HUES6 (cell line): ENCODE measurements around the gene CBX3.

Source experiments
- H3K27ac ChIP-seq: 2 replicates; pipeline ENCODE4 v1.7.0; 2013; ENCODE audit warnings: low read depth, mild to moderate bottlenecking, low read length, inconsistent platforms
- H3K27me3 ChIP-seq: 2 replicates; pipeline ENCODE4 v1.6.1; 2013; ENCODE audit warnings: low read length; ENCODE audit not compliant: control insufficient read depth, insufficient read depth
- H3K36me3 ChIP-seq: 2 replicates; pipeline ENCODE4 v1.6.1; 2013; ENCODE audit warnings: low read length; ENCODE audit not compliant: control insufficient read depth, insufficient read depth
- H3K4me1 ChIP-seq: 2 replicates; pipeline ENCODE4 v1.6.1; 2013; ENCODE audit warnings: low read length; ENCODE audit not compliant: control insufficient read depth, insufficient read depth
- H3K4me3 ChIP-seq: 2 replicates; pipeline ENCODE4 v1.5.1; 2013; ENCODE audit warnings: low read depth, low read length
- H3K9ac ChIP-seq: one replicate; pipeline ENCODE4 v1.6.1; 2013; ENCODE audit warnings: mild to moderate bottlenecking, low read length
- H3K9me3 ChIP-seq: 2 replicates; pipeline ENCODE4 v1.6.1; 2013; ENCODE audit warnings: low read depth, low read length; ENCODE audit not compliant: control insufficient read depth, insufficient read depth

Gene CBX3

DNA sequence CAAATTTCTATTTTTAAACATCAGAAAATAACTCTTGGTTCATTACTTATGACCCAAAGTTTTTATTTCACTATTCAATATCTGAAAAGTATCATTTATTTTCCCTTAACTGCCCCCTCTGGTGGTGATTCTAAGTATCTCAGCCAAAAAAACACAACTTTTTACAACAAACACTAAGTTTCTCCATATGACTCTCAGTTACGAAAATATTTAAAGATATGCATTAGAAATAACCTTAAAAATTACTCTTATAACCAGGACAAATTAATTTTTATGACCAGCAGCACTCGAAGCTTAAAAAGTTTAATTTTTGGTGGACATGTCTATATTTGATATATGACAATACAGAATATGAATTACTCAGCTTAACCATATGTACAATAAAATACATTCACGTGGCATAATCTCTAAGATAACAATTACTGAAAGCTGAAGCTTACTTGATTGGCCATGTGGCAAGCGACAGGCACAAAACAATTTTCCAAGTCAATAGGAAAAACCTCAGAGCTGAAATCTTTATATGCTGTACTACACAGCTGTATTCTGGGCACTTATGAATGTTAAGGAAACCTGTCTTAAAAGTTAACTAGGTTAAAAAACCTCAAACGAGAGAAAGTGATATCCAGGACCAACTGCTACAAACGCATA, 3.3 kb upstream of the CBX3 start:
- peak overlapping the region; percentile 97 for H3K4me3 ChIP-seq
- peak overlapping the region; percentile 98; the same call in 1 of the 2 replicates for H3K27ac ChIP-seq
- H3K27me3 ChIP-seq: no peaks in the 10 kb centered on the region
- H3K9ac ChIP-seq: peak overlapping the region; percentile 100
- H3K36me3 ChIP-seq: peaks cover 74% of the 10 kb centered on the region
- no peaks in the 10 kb centered on the region for H3K9me3 ChIP-seq
- H3K4me1 ChIP-seq: peaks cover 15% of the 10 kb centered on the region; the same call in 1 of the 2 replicates

DNA sequence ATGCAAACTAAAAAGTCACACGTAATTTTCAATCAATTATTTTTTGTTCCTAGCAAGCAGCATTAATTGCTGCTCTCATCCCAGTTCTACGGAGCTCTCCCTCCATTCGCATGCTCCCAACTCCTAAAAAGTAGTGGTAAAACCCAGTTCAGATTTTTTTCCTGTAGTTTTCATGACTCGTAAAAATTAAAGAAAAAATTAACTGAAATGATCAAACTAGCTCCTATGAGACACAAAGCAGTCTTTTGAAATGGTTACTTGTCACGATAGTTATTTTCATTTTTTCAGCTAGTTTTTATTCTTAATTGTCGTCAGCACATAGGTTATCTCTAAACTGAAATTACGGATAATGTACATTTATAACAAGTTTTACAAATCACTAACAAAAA, 2.8 kb upstream of the CBX3 start:
- H3K27ac ChIP-seq: peak overlapping the region; percentile 98
- peak overlapping the region; percentile 100 for H3K9ac ChIP-seq
- no peaks in the 10 kb centered on the region for H3K9me3 ChIP-seq
- peaks cover 15% of the 10 kb centered on the region; the same call in 1 of the 2 replicates for H3K4me1 ChIP-seq
- peak overlapping the region; percentile 97 for H3K4me3 ChIP-seq
- H3K36me3 ChIP-seq: peaks cover 74% of the 10 kb centered on the region
- no peaks in the 10 kb centered on the region for H3K27me3 ChIP-seq

DNA sequence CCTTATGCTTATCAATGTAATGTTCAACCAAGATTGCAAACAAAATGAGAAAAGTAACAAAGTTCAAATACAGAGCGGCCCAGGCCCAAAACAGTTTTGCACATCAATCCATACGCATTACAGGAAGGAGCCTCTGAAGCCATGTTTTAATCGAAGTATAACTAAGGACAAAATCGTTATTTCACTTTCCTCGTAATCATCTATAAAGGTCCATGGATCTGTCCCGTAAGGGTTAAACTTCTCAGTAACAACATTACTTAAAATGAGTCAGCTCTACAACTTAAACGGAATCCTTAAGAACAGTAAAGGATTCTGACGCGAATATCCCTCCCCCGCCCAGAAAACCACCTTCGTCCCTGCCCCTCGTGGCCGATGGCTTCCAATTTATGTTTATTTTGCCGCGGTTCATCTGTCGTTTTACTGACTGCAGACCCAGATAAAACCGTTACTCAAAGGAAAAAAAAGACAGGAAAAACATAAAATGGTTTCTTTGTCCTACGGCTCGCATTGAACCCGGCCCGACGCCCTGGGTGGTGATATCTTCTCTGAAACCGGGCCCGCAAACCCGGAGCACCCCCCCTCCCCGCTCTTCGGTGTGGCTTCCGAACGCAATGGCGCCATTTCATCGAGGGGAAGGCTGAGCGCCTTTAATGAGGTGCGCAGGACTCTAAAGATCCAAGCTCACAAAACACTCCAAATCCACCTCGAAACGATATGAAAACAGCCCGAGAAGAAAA, 2.1 kb upstream of the CBX3 start:
- no peaks in the 10 kb centered on the region for H3K27me3 ChIP-seq
- H3K9me3 ChIP-seq: no peaks in the 10 kb centered on the region
- H3K36me3 ChIP-seq: peaks cover 74% of the 10 kb centered on the region
- H3K4me1 ChIP-seq: peaks cover 21% of the 10 kb centered on the region
- H3K4me3 ChIP-seq: peak overlapping the region; percentile 97
- peak overlapping the region; percentile 98 for H3K27ac ChIP-seq
- peak overlapping the region; percentile 100 for H3K9ac ChIP-seq

DNA sequence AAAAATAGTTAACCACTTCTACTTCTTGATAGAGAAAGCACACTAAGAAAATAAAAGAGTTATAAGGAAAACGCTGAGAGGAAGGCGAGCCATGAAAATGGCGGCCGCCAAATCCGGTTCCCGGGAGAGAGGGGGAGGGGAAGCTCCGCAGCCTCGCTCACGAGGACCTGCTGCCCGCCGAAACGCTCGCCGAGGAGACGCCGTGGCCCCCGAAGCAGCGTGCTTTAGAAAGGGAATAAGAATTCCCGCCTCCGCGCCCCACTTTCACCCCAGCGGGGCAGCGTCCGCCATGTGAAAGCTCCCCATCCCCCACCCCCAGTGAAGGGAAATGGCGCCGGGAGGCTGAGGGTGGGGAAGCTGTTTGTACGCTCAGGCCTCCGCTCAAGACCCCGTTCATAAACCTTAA, 1.5 kb upstream of the CBX3 start:
- no peaks in the 10 kb centered on the region for H3K9me3 ChIP-seq
- peak overlapping the region; percentile 100 for H3K9ac ChIP-seq
- H3K36me3 ChIP-seq: peaks cover 69% of the 10 kb centered on the region
- peaks cover 23% of the 10 kb centered on the region for H3K4me1 ChIP-seq
- H3K27ac ChIP-seq: peak overlapping the region; percentile 98
- H3K27me3 ChIP-seq: no peaks in the 10 kb centered on the region
- H3K4me3 ChIP-seq: peak overlapping the region; percentile 97

DNA sequence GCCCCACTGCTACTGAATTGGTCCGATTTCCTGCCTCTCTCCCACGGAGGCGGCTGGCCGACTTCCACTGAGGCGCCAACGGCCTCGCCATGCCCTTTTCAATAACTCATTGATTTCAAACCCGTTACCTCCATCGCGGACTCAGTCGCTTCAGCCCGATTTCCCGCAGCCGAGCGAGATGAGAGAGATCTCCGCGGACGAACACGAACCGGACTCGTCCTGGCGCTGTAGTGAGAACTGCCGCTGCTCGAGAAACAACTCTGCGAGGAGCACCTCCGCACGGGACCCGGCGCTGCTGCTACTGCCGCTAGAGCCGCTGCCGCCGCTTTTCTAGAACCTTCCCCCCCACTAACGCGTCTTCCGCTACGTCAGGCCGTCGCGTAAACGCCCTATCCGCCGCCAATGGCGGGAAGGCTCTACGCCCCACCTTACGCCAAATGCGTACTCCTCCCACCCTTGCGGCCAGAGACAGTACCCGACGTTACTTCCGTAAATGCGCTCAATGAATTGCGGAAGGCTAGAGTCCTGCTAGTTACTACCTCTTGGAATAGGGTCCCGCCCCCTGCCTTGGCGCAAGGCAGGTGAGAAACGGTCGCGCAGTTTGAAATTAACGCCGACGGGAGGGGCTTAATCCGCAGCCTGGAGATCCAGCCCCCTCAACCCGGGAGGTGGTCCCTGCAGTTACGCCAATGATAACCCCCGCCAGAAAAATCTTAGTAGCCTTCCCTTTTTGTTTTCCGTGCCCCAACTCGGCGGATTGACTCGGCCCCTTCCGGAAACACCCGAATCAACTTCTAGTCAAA, 900 bp upstream of the CBX3 start, which contains the start of gene HNRNPA2B1:
Gene HNRNPA2B1, minus strand, starts transcription at position 303 of the 803 bp plus-strand sequence. Its CDS starts 169 bp downstream, at position 134.
- Histone ChIP-seq H3K27ac (peak within 1 kb of the TSS; percentile 99), H3K36me3 (peaks cover 69% of the 10 kb centered on the region), H3K9me3 (no peaks in the 10 kb centered on the region), H3K4me3 (peak within 1 kb of the TSS; percentile 97), H3K27me3 (no peaks in the 10 kb centered on the region), H3K9ac (peak within 1 kb of the TSS; percentile 100), H3K4me1 (peaks cover 22% of the 10 kb centered on the region)

DNA sequence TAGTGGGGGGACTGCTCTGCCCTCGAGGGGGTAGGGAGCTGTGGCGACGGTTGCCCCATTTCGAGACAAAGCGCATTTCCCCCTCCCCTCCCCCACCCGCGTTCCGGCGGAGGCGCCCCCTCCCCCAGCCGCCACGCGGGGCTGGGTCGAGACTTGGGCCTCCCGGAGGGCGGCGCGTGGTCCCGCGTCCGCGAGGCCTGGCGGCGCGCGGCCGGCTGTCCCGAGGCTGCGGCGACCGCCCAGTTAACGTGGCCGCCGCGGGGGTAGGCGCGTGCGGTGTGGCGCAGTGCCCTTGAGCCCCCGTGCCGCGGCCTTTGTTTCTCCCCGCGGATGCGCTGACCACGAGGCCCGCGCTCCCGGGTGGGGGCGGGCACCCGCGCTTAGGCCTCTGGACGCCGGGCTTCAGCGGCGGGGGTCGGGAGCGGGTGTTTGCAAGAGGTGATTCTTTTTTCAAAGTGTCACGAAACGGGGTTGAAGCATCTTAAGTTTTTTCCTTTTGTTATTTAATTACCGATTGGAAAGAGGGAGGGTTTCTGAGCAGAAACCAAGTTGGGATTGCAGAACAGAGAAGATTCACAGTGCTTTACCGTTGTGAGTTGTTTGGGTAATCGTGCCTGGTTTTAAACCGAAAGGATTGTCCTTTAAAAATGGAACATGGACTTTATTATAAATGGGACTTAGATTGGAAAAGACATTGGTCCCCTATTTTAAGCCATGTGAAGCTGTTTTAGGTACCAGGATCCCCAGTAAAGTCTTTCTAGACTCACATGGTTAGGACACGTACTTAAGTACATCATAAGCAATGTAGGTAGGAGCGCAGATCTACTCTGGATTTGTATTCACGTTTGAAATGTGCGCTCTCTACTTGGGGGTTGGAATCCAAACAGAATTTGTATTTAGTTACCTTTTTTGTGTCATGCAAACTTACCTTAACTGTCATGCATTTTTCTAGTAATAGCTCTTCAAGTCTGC, 760 bp downstream of the CBX3 start:
- Histone ChIP-seq H3K4me1 (peaks cover 16% of the 10 kb centered on the region), H3K27ac (peak overlapping the region; percentile 99), H3K36me3 (peaks cover 69% of the 10 kb centered on the region), H3K9ac (peak overlapping the region; percentile 100), H3K9me3 (no peaks in the 10 kb centered on the region), H3K4me3 (peak overlapping the region; percentile 97), H3K27me3 (no peaks in the 10 kb centered on the region)

DNA sequence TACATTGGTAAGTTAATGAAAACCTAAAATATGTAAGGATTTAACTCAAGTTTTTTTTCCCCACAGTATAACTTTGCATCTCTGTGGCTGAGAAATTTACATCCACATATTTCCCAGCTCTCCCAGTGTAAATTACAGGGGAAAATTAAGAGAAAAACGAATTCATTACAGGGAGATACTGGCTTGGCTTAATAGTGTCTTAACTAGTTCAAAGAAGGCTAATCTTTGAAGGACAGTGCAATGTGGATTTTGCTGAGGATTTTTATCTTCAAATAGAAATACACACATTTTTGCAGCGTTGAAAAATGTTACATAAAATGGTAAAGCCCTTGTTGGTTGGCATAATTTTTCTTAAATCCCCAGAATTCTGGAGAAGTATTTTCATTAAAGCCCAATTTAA, 1.5 kb downstream of the CBX3 start:
- Histone ChIP-seq H3K36me3 (peaks cover 69% of the 10 kb centered on the region), H3K27ac (peak overlapping the region; percentile 99), H3K4me3 (peak overlapping the region; percentile 97)

DNA sequence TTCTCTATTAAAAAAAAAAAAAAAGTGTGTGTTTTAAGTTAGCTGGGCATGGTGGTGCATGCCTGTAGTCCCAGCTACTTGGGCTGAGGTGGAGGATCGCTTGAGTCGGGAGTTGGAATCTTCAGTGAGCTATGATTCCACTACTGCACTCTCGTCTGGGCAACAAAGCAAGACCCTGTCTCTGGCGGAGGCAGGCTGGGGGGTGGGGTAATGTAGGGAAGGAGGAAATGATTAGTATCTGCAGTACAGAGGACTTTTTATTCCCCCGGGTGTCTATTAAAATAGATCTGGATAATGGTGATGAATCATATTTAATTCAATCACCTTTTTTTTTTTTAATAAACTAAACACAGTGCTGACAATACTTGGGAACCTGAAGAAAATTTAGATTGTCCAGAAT, 6.5 kb downstream of the CBX3 start:
- no peak overlapping the region for H3K9ac ChIP-seq
- H3K36me3 ChIP-seq: peaks cover 92% of the 10 kb centered on the region
- H3K27ac ChIP-seq: no peak overlapping the region
- H3K9me3 ChIP-seq: no peaks in the 10 kb centered on the region
- H3K4me3 ChIP-seq: no peak overlapping the region
- no peaks in the 10 kb centered on the region for H3K27me3 ChIP-seq
- peaks cover 16% of the 10 kb centered on the region for H3K4me1 ChIP-seq

More for the DNA sequence above, 1.5 kb downstream of the CBX3 start:
- Histone ChIP-seq H3K9ac (peak overlapping the region; percentile 100), H3K4me1 (peaks cover 16% of the 10 kb centered on the region), H3K9me3 (no peaks in the 10 kb centered on the region), H3K27me3 (no peaks in the 10 kb centered on the region)

DNA sequence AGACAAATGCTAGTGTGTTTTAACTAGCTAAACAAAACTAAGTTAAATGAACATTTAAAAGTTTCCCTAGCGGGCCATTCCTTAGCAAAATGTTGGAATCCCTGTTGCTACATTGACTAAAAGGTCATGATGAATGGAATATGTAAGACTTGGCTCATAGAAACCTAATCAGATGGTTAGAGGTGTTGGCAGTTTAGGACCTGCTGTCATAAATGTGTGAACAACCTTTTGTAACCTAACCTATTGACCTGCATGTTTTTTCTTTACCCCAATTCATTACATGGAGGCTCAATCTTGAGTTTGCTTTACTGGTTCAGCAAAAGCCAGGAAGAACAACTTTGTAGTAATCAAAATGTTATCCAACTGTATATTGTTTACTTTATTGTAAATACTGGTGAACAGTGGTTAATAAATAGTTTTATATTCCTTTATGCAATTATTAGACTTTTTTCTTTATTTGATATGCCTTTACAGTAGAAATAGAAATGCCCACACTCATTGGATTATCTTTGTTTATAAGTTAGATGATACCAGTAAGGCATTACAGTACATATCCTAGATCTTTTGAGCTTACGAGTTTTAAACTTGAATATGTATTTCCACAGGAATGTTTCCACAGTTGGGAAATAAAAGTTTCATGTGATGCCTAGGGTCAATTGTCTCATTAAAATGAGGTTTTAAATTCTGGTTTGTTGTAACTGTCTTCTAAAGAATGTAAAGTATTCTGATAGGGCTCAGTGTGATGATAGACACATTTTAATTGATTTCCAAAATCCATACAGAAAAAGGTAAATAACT, 11.6 kb downstream of the CBX3 start:
- H3K4me3 ChIP-seq: no peak overlapping the region

More for the DNA sequence above, 11.6 kb downstream of the CBX3 start:
- no peak overlapping the region for H3K27ac ChIP-seq
- H3K9me3 ChIP-seq: no peaks in the 10 kb centered on the region
- H3K9ac ChIP-seq: no peak overlapping the region
- H3K27me3 ChIP-seq: no peaks in the 10 kb centered on the region
- no peaks in the 10 kb centered on the region for H3K4me1 ChIP-seq
- peaks cover 51% of the 10 kb centered on the region for H3K36me3 ChIP-seq
